Activated naive CD4-positive, alpha-beta T cell treated with Interleukin-2 at 50 U/mL for 16 hours (primary cell): Measurements from ENCODE around the gene CD69.
"Not testable (repeated sequence)": the region's sequence is repeated elsewhere in the genome, so short reads cannot be mapped to it uniquely, and the experiment has no call there.

Experiments
- DNase-seq: peaks from one replicate; pipeline ENCODE4 v3.0.0-alpha.2; 2020

Gene CD69

DNA sequence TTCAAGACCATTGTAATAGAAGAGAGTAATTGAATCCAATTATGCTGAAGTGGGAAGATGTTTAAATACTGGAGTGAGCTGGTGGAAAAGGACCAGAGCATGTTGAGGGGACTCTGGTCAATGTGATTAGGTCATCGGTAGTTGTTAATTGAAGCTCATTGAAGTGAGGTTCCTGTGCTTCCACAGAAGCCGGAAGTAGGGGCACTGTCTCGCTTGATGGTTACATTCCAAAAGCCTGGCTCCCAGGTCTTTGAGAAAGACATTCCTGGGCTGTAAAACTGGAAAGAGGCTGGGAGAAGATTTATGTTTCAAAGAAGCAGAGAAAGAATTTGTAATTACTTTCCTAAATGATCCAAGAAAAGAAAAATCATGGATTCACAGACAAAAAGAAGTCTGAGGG lies 15.5 kb downstream of the CD69 start:
- DNase-seq, result no peak

DNA sequence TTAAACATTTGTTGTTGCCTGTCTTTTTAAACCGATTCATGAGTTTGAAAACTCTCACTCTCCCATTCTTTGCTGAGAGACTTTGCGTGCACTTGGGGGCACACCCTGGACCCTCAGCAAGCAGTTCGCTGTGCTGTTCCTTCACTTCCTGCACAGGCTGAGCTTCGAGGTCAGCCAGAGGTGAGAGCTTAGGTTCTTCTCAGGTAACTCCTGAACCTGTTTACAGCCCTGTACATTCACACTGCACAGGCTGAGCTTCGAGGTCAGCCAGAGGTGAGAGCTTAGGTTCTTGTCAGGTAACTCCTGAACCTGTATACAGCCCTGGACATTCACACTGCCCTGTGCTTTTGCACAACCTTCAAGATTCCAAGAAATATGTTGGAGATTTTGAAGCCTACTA lies 18.0 kb downstream of the CD69 start:
- peak; percentile 34 for DNase-seq

DNA sequence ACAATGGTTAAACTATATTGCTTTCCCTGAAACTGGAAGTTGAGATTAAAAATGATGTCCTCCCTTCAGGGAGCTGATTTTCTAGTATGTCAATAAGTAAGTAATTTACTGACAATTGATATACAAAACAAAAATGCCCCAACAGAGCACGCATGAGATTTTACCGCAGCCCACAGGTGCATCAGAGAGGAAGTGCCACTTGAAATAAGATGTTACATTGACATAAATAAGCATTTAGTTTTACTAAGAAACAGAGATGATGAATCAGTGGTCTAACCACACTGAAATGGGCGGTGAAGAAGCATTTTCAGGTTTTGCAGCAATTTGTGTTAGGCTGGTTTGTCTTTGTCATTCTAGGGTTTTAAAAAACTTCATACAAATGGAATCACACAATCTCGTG lies 19.0 kb downstream of the CD69 start:
- DNase-seq, result peak; percentile 78

DNA sequence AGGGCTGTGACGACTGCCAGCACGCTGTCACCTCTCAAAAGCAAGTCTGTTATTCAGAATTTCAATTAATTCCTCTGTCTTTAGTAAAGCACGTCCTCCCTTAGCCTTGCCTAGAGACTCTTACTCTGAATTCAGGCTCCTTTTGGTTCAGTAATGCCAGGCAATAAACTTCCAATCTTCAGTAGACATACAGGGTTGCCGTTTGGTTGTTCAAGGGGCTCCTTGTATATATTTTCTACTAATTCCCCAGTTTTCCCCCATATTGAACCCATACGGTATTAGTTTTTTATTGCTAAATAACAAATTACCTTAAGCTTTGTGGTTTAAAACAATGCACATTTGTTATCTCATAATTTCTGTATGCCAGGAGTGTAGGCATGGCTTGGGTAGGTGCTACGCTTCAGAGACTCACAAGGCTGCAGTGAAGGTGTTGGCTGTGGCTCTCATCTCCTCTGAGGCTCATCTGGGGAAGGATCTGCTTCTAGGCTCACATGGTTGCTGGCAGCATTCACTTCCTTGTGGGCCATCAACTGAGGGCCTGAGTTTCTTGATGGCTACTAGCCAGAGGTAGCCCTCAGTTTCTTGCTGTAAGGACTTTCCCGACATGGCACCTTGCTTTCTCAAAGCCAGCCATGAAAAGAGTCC lies 20.5 kb downstream of the CD69 start:
- no peak for DNase-seq

DNA sequence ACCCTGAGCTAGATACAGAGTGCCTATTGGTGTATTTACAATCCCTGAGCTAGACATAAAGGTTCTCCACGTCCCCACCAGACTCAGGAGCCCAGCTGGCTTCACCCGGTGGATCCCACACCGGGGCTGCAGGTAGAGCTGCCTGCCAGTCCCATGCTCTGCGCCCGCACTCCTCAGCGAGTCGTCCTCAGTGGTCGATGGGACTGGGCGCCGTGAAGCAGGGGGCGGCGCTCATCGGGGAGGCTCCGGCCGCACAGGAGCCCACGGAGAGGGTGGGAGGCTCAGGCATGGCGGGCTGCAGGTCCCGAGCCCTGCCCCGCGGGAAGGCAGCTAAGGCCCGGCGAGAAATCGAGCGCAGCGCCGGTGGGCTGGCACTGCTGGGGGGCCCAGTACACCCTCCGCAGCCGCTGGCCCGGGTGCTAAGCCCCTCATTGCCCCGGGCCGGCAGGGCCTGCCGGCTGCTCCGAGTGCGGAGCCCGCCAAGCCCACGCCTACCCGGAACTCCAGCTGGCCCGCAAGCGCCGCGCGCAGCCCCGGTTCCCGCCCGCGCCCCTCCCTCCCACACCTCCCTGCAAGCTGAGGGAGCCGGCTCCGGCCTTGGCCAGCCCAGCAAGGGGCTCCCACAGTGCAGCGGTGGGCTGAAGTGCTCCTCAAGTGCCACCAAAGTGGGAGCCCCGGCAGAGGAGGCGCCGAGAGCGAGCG lies 21.1 kb downstream of the CD69 start:
- DNase-seq, result not testable (repeated sequence)

DNA sequence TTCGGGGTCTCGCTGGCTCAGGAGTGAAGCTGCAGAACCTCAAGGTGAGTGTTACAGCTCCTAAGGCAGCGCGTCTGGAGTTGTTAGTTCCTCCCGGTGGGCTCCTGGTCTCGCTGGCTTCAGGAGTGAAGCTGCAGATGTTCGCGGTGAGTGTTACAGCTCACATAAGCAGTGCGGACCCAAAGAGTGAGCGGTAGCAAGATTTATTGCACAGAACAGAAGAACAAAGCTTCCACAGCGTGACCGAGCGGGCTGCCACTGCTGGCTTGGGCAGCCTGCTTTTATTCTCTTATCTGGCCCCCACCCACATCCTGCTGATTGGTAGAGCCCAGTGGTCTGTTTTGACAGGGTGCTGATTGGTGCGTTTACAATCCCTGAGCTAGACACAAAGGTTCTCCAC lies 21.8 kb downstream of the CD69 start:
- DNase-seq, result not testable (repeated sequence)

DNA sequence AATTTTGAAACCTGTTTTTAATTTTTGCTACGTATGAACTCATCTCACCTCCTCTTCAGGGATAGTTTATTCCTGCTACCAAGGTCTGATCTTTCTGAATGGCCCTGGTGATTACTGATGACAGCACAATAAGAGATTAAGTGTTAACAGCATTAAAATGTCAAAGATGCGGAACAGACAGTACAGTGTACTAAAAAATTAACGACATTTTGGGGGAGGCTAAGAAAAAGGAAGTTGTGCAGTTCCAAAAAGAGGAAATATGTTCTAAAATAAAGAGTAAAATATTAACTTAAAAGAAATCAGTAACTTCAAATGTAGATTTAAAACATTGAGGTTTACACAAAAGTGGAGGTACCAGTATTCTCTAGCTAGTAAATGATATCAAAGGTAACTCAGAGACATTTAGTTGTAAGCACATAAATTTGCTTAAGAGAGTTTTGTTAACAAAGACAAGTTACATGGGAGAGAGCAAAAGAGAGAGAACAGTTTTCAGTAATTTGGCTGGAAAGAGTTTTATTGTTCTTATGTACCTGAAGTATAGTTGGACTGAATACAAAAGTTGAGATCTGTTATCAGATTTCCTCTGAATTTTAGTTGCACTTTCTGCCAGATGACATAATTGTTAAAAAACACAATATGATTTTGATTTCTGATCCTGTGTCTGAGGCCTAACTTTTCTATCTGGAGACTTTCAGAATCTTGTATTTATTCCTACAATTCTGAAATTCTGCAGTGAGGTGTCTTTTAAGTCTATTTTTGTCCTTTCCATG lies 23.6 kb downstream of the CD69 start:
- DNase-seq, result no peak

DNA sequence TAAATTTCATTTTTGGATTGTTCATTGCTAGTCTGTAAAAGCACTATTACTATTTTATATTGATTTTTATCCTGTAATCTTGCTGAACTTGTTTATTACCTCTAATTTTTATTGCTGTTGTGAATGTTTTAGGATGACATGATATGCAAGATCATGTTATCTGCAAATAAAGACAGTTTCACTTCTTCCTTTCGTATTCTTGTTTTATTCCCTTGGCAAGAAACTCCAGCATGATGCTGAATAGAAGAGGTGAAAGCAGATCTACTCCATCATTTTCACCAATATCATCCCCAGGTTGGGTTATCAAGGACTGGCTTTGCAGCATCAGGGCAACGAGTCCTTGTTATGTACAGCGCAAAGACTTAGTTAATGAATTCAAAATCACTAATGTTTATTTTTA lies 25.1 kb downstream of the CD69 start:
- no peak for DNase-seq

DNA sequence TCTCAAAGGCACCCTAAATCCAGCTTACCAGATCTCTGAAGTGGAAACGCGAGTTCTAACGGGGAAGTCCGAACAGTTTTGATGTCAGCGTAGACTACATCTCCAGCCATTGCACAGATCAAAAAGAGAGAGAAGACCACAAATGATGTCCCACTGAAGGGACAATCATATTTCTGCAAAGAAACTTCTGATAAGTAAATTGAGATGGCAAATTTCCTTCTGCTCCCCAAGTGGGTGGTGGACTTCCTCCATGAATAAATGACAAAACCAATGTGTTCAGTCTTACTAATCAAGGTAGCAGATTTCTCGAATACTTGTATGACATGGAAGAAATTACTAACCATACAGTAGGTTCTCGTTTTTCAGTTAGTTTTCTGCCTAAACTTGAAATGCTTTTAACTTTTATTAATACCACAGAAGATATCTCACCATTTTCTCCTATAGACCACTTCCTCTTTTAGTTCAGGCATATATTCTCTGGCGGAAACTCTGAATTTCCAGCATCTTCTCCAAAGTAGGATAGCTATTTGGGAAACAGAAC lies 27.7 kb downstream of the CD69 start, which contains the start of gene CLECL1:
CLECL1 (minus strand) TSS at position 177 of the 541 bp plus-strand sequence.
- no peak for DNase-seq

DNA sequence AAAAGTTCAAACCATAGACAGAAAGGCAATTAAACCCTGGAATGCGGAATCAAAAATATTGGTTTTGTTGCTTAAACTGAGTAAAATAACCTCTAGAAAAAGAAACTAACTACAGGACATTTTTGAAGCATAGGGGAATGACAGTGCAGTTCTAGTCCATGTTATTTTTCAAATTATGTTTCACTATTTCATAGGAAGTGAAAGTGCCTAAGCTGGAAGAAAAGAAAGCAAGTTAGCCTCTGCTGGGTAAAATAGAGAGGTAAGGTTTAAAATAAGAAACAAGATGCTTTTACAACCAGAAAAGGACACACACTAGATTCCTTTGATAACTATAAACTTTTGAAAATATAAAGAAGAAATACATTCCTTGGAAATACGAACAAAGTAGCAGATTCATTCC lies 28.9 kb downstream of the CD69 start:
- DNase-seq, result no peak

DNA sequence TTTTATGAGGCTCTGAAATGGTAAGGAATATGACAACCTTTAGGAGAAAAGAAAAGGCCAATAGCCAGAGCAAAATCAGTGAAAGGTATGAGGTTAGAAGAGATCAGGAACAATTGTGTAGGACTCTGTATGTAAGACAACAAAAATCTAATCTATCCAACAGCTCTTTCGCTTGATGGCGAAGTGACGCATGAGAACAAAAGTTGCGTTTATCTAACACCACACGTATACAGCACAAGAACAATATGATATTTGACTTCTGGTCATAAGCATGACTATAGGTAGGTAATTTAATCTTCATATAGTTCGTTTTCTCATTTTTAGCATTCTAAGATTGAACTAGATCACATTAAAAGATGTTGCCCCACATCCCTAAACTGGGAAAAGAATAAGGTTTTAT lies 29.3 kb downstream of the CD69 start:
- no peak for DNase-seq

DNA sequence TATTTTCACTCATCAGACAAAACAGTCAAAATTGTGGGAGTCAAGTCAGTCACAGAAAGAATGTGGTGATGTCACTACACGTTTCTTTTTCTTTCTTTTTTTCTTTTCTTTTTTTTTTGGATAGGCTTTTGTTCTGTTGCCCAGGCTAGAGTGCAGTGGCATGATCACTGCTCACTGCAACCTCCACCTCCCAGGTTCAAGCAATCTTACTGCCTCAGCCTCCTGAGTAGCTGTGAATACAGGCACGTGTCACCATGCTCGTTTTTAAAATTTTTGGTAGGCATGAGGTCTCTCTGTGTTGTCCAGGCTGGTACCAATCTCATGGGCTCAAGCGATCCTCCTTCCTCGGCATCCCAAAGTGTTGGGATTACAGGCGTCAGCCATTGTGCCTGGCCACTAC lies 30.1 kb downstream of the CD69 start:
- DNase-seq, result no peak

DNA sequence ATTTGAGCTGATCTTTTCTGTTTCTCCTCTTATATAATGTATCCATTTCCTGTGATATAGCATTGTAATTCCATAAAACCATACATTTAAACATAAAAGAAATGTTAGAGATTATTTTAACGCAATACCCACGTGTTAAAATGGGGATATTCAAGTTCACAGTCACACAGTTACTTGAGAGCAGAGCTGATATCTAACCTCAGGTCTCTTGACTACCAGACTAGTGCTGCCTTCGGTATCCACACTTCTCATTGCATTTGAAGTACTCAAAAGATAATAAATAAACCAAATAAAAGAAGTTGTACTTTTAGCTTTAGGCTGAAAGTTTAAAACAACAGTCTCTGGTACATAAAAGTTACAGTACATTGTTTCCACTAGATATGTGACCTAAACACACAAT lies 30.7 kb downstream of the CD69 start:
- DNase-seq, result no peak

DNA sequence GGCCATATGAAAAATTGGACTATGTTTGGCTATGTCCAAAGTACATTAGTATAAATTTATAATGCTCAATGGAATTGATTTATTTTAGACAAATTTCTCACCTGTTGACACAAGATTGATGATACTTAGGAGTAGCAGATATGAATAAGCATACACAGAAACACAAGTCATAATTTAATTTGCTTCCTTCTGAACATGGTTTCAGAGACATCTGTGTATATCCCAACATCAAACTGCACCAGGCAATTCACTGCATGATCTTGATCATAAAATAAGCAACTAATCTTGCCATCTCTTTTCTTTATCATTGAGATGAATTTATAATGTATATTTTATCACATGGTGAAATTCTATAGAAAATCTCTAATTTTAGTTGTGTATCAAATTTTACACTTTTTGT lies 31.6 kb downstream of the CD69 start:
- no peak for DNase-seq

DNA sequence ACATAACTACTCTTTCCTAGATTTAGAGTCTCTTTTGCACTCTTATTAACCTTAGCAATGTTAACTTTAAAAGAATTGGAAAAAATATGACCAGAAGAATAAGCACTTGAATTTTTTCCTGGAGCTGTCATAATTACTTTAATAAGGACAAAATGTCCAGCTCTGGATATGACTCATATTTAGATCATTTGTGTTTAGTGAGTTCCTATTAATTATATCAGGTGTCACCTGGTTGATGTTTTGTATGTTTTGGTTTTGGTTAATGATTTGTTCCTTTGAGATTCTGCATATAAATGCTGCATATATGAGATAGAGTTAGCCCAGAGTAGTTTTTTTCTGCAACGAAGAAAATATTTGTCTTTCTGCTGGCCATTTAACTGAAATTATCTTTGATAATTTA lies 32.9 kb downstream of the CD69 start:
- no peak for DNase-seq

DNA sequence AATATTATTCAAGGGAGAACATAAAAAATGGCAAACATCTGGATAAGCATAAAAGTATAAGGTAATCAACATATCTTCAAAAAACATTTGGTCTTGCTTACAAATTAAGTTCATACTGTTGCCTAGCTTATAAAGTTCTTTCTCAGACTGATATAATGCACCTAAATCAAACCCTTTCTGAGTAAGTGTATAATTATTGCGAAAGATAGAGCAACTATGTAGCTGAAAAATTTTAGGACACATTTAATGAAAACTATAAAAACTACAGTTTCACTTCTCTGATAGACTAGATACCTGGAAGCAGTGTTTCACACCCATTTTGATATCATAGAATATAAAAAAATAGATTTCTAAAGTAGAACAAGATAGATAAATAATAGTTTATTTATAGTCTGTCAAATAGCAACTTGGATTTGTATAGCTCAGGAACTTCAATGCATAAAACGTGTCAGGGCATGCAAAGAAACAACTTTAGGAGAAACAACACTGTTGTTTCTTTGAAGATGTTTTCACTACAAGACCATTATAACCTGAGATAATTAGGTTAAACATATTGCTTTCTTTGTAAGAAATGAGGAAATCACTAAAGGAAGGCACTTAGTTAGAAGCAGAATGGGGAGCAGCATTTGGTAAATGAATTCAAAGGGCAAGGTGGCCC lies 35.4 kb downstream of the CD69 start:
- no peak for DNase-seq

DNA sequence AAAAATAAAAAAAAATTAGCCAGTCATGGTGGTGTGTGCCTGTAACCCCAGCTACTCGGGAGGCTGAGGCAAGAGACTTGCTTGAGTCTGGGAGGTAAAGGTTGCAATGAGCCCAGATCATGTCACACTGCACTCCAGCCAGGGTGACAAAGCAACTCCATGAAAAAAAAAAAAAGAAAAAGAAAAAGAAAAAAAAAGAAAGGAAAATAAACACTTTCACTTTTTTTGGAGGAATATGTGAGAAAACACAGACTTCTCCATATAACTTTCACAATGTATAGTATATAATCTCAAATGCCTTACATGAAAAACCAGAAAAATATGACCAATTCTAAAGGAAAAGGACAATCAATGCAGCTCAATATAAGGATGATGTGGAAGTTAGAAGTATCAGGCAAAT lies 36.7 kb downstream of the CD69 start:
- DNase-seq, result no peak

DNA sequence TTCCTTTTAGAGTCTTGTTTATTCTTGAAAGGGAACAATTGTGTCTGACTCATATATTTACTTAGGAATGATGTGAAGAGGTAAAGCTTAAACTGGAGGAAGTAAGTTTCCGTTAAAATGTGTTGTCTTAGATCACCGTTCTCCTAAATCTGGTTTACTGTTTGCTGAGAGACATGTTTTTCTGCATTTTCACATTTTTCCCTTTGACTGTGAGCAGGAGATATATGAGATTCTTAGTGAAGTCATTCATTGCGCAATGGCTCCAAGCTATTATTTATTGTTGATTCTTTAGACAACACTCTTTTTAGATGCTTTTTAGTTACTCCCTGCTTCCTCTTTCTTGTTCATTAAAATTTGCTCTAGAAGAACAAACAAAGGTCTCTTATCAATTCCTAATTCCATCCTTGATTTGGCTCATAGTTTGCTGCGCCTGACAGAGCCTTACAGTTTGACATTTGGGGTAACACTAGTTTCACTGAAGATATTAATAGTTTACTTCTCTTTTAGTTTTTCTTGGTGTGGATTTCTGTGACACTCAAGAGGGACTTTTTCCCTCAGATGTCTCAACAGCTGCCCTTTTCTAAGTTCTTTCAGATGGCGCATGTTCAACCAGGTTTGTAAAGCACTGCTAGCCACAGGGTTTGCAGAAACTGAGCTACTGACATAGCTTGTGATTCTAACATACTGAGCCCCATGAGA lies 39.2 kb downstream of the CD69 start:
- no peak for DNase-seq

DNA sequence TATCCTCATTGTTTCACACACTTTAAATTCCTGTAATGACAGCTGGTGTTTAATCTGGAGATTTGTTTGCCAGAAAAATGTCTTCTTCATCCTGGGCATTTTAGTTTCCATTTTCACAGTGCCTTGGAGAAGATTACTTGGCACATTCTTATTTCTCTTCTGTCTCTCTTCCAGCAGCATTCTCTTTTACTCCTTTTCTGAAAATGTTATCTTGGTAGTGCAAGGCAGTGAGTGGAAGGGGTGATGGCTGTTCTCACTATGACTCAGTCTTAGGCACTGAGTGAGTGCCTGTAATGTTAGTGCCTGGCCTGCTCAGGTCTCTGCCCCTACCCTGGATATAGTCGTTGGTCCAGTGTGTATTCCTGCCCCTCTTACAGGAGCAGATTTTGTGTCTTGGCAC lies 40.9 kb downstream of the CD69 start:
- DNase-seq, result no peak

DNA sequence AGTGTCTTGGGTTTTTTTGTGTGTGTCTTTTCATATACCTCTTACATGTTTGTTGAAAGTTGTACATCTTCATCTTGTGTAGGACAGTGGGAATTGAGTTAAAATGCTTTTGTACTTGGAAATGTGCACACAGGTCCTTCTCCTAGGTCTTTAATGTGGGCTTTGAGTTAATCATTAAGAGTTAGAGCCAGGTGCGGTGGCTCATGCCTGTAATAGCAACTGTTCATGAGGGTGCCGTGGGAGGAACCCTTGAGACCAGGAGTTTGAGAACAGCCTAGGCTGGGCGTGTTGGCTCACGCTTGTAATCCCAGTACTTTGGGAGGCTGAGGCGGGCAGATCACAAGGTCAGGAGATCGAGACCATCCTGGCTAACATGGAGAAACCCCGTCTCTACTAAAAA lies 41.7 kb downstream of the CD69 start:
- DNase-seq, result no peak

DNA sequence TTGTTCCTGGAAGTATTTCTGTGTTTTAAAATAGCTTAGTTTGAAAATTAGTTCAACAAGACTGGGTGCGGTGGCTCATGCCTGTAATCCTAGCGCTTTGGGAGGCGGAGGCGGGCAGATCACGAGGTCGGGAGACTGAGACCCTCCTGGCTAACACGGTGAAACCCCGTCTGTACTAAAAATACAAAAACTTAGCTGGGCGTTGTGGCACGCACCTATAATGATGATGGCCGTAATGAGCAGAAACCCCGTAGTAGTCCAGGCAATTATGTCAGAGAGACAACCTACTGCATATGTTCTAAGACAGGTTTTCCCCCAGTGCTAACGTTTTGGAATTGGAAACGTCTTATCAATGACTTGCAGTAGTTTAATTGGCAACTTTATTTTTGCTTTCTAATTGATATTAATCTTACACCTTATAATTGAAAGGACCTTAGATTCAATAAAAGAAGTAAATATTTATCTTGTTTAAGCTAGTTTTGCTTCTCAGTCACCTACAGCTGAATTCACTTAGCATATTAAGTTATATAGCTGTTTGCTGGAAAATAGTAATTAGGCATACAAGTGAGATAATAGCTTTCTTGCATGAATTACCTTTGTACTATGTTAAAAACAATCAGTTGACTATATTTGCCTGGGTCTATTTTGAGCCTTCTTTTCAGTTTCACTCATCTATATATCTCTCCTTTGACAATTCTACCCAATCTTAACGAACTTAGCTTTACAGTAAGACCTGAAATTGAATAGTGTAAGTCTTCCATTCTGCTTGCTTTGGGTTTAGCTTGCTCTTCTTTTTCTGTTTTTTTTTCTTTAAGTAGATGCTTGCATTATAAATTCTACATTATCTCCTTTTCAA lies 43.4 kb downstream of the CD69 start:
- no peak for DNase-seq
